Measurements from ENCODE around the gene LEMD1. TPM values are rescaled to one million over a fixed set of nuclear protein-coding genes. Genes with fewer than 3 reads are reported as not detected.

LEMD1 gene
- total and polyA plus RNA-seq, 10 donors, result not detected

DNA sequence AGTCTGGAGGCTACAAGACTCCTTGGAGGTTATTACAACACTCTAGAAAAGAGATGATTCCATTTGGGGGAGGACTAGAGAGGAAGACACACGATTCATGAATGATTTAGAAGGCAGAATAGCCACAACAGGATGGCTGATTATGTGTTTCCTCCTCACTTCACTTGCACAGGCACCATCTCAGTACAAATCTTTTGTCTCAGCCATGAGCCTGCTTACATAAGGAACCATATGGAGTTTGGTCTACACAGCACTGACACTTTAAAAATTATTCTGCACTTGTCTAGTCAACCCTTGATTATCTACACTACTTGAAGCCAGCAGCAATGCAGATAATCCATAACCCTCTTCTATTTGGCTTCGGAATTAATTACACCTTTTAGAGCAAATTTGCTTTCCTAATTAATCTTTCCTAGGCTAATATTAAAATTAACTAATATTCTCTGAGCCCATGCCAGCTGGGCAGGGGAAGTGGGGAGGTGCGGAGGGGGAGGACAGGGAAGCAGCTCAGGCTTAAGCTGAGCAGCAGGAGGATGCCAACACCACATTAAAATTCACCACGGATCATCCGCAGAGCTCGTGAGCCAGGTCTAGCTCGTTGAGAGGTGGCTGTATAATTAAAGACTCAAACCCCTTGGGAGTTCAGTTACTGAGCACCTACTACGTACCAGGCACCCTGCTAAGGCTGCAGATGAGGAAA lies 3.2 kb upstream of the LEMD1 start:
- Histone ChIP-seq H3K27ac (no peak overlapping the region), H3K27me3 (replicated peaks in 1 of 7) (peaks cover 0 to 19% (median 0%) of the 10 kb centered on the region in 7 donors), H3K4me3 (no peak overlapping the region), H3K4me1 (peaks cover 0 to under 1% (median 0%) of the 10 kb centered on the region in 6 donors), H3K36me3 (no peaks in the 10 kb centered on the region), H3K9me3 (no peaks in the 10 kb centered on the region)
- DNase-seq, result no peak
- intact Hi-C loops (cut with DNase I; ENCODE audit: low total_unique reads), result no loop called here
- TF ChIP-seq POLR2A (IDR thresholded peaks at IDR 0.05), result no peak
- no peak for TF ChIP-seq POLR2AphosphoS5 (IDR thresholded peaks at IDR 0.05)
- TF ChIP-seq, protein P1, sequence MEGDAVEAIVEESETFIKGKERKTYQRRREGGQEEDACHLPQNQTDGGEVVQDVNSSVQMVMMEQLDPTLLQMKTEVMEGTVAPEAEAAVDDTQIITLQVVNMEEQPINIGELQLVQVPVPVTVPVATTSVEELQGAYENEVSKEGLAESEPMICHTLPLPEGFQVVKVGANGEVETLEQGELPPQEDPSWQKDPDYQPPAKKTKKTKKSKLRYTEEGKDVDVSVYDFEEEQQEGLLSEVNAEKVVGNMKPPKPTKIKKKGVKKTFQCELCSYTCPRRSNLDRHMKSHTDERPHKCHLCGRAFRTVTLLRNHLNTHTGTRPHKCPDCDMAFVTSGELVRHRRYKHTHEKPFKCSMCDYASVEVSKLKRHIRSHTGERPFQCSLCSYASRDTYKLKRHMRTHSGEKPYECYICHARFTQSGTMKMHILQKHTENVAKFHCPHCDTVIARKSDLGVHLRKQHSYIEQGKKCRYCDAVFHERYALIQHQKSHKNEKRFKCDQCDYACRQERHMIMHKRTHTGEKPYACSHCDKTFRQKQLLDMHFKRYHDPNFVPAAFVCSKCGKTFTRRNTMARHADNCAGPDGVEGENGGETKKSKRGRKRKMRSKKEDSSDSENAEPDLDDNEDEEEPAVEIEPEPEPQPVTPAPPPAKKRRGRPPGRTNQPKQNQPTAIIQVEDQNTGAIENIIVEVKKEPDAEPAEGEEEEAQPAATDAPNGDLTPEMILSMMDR (IDR thresholded peaks at IDR 0.05 in 8 of 11, conservative IDR thresholded peaks at IDR 0.05 in 3 of 11), result no peak
- 50 to 59% (median 57%) methylated on average over 8 of the region's 8 CpGs for WGBS, 5 donors

DNA sequence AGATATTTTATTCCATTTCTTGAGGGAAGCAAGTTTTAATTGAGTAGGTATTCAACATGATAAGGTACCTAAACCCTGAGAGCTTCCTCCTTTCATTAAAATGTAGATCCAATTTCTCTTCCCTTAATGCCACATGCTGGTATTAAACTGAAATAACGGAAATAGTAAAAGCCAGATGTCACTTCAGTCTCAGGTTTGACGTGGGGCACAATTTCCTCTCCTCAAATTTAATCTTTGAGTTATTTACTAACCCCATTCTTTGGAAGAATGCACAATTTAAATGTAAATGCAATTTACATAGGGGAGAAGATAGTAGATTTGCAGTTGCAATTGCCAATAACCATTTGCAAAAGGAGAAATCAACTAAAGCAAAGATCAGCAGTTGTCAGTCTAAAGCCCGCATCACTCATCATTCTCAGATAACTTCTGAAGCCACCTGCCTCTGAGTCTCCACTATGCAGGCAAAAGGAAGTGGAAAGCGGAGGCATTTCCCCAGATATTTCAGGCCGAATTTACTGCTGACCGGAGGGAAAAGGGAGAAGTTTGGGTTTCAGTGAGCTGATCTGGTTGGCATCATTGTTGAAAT lies 2.1 kb upstream of the LEMD1 start:
- no peak for DNase-seq
- TF ChIP-seq POLR2A (IDR thresholded peaks at IDR 0.05) (no peak), POLR2AphosphoS5 (IDR thresholded peaks at IDR 0.05) (no peak)
- TF ChIP-seq, protein P1 (IDR thresholded peaks at IDR 0.05 in 8 of 11, conservative IDR thresholded peaks at IDR 0.05 in 3 of 11), result no peak
- peaks cover 0 to 17% (median 0%) of the 10 kb centered on the region in 7 donors for H3K27me3 ChIP-seq (replicated peaks in 1 of 7)
- no peaks in the 10 kb centered on the region for H3K36me3 ChIP-seq
- no peak overlapping the region for H3K27ac ChIP-seq
- H3K4me3 ChIP-seq, result no peak overlapping the region
- intact Hi-C loops (cut with DNase I; ENCODE audit: low total_unique reads), result no loop called here
- H3K9me3 ChIP-seq, result no peaks in the 10 kb centered on the region
- H3K4me1 ChIP-seq, result no peaks in the 10 kb centered on the region
- WGBS, 5 donors, result 66 to 72% (median 70%) methylated on average over 6 of the region's 6 CpGs

DNA sequence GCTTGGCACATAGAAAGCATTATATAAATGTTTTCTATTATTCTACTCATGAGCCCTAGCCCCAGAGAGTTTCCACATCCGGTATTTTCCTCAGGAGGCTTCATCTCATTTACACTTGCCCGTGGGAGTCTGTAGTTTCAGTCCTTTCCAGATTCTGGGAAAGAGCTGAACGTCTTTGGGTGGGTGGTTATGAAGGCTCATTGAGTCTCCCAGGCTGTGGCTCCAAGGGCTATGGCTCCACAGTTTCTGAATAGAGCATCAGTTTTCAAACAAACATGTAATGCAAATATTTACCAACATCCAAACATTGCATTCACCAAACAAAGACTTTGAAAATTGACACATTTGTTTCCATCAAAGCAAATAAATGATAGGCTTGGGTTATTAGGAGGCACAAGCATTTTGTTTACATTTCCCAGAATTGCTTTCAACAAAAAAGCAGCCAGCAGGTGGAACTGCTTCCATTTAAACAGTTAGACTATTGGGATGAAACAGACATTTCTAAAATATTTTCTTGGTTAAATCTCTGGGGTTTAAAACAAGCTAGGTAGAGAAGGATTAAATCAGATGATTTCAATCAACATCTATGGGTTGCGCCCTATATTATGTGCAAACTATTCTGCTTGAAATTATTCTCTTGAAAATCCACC lies 1.3 kb upstream of the LEMD1 start:
- TF ChIP-seq POLR2AphosphoS5 (IDR thresholded peaks at IDR 0.05) (no peak), POLR2A (IDR thresholded peaks at IDR 0.05) (no peak)
- TF ChIP-seq, protein P1 (IDR thresholded peaks at IDR 0.05 in 8 of 11, conservative IDR thresholded peaks at IDR 0.05 in 3 of 11), result no peak
- Histone ChIP-seq H3K36me3 (no peaks in the 10 kb centered on the region), H3K27ac (no peak overlapping the region), H3K9me3 (no peaks in the 10 kb centered on the region), H3K4me3 (no peak overlapping the region), H3K27me3 (replicated peaks in 1 of 7) (peaks cover 0 to 17% (median 0%) of the 10 kb centered on the region in 7 donors), H3K4me1 (no peaks in the 10 kb centered on the region)
- no peak for DNase-seq
- whole genome bisulfite sequencing, 5 donors, result 61 to 67% (median 66%) methylated on average over 4 of the region's 4 CpGs
- intact Hi-C loops (cut with DNase I; ENCODE audit: low total_unique reads), result no loop called here

DNA sequence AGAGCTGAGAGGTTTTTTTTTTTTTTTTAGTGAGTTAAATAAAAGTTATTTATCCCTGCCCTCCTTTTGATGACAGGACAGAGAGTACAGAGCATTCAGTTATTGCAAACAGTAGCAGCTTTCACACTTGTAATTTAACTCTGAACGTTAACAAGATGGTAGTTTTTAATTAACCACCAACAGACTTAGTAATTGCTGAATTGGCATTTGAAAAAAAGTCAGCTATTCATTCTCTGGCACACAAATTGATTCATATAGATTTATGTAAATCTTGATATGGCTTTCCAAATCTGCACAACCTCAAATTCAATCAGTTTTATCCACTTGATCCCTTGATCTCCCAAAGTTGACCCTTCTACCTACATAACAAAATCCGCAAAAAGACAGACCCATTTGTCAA lies 918 bp downstream of the LEMD1 start:
- no peaks in the 10 kb centered on the region for H3K9me3 ChIP-seq
- no peaks in the 10 kb centered on the region for H3K4me1 ChIP-seq
- no peak overlapping the region for H3K27ac ChIP-seq
- 72 to 84% (median 77%) methylated on average over 2 of the region's 2 CpGs for WGBS, 5 donors
- intact Hi-C loops (cut with DNase I; ENCODE audit: low total_unique reads), result no loop called here
- DNase-seq, result no peak
- H3K36me3 ChIP-seq, result no peaks in the 10 kb centered on the region
- TF ChIP-seq POLR2A (IDR thresholded peaks at IDR 0.05) (no peak), POLR2AphosphoS5 (IDR thresholded peaks at IDR 0.05) (no peak)
- TF ChIP-seq, protein P1 (IDR thresholded peaks at IDR 0.05 in 8 of 11, conservative IDR thresholded peaks at IDR 0.05 in 3 of 11), result no peak
- no peak overlapping the region for H3K4me3 ChIP-seq
- peaks cover 0 to 17% (median 0%) of the 10 kb centered on the region in 7 donors for H3K27me3 ChIP-seq (replicated peaks in 1 of 7)

Measured in spleen (tissue), 11 donors.